ENCODE results near the gene FAM76A. TPM values are rescaled to one million over a fixed set of nuclear protein-coding genes. Genes with fewer than 3 reads are reported as not detected.

FAM76A gene
- total RNA-seq, 1 experiment from 2014 or later: 9.6 TPM

DNA sequence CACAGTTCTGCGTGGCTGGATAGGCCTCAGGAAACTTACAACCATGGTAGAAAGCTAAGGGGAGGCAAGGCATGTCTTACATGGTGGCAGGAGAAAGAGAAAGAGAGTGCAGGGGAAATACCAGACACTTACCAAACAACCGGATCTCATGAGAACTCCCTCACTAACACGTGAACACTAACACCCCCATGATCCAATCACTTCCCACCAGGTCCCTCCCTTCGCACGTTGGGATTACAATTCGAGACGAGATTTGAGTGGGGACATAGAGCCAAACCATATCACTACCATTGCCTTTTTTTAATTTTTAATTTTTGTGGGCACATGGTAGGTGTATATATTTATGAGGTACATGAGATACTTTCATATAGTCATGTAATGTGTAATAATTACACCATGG is 81.0 kb downstream of the FAM76A start:
- H3K36me3 ChIP-seq (ENCODE audit: control insufficient read depth in 1 of 2, insufficient read depth in 2 of 2, low read length in 2 of 2): peaks cover 0 to 11% of the 10 kb centered on the region in 2 experiments; a peak in 2 of 4 replicates
- DNase-seq (ENCODE audit: low read depth, low spot score) (no peak), ATAC-seq (no peak)
- POLR2A ChIA-PET: no interaction called here
- no peaks in the 10 kb centered on the region for H3K79me2 ChIP-seq (ENCODE audit: insufficient read depth, low read length)
- no TSS peak for BruUV-seq (replicated peaks)
- RAD21 ChIA-PET (ENCODE audit: low non-redundant PET in 1 of 2, low total read pairs in 2 of 2, uncharacterized antibody in 2 of 2, unreplicated experiment in 2 of 2): no interaction called here
- no peak for TF ChIP-seq ELF1 (IDR thresholded peaks at IDR 0.05; ENCODE audit: borderline replicate concordance, low read depth)
- TF ChIP-seq SIN3A (IDR thresholded peaks at IDR 0.05; ENCODE audit: low read depth): no peak
- TF ChIP-seq POLR2A (IDR thresholded peaks at IDR 0.05; ENCODE audit: borderline replicate concordance, extremely low read depth, insufficient read depth, insufficient read length): no peak
- TF ChIP-seq EZH2 (IDR thresholded peaks at IDR 0.05): no peak
- TF ChIP-seq YY1 (IDR thresholded peaks at IDR 0.05; ENCODE audit: extremely low read depth, insufficient replicate concordance, low read depth, low read length): no peak
- TF ChIP-seq, protein P1, sequence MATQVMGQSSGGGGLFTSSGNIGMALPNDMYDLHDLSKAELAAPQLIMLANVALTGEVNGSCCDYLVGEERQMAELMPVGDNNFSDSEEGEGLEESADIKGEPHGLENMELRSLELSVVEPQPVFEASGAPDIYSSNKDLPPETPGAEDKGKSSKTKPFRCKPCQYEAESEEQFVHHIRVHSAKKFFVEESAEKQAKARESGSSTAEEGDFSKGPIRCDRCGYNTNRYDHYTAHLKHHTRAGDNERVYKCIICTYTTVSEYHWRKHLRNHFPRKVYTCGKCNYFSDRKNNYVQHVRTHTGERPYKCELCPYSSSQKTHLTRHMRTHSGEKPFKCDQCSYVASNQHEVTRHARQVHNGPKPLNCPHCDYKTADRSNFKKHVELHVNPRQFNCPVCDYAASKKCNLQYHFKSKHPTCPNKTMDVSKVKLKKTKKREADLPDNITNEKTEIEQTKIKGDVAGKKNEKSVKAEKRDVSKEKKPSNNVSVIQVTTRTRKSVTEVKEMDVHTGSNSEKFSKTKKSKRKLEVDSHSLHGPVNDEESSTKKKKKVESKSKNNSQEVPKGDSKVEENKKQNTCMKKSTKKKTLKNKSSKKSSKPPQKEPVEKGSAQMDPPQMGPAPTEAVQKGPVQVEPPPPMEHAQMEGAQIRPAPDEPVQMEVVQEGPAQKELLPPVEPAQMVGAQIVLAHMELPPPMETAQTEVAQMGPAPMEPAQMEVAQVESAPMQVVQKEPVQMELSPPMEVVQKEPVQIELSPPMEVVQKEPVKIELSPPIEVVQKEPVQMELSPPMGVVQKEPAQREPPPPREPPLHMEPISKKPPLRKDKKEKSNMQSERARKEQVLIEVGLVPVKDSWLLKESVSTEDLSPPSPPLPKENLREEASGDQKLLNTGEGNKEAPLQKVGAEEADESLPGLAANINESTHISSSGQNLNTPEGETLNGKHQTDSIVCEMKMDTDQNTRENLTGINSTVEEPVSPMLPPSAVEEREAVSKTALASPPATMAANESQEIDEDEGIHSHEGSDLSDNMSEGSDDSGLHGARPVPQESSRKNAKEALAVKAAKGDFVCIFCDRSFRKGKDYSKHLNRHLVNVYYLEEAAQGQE (IDR thresholded peaks at IDR 0.05; ENCODE audit: low read depth): no peak
- TF ChIP-seq, protein P2, sequence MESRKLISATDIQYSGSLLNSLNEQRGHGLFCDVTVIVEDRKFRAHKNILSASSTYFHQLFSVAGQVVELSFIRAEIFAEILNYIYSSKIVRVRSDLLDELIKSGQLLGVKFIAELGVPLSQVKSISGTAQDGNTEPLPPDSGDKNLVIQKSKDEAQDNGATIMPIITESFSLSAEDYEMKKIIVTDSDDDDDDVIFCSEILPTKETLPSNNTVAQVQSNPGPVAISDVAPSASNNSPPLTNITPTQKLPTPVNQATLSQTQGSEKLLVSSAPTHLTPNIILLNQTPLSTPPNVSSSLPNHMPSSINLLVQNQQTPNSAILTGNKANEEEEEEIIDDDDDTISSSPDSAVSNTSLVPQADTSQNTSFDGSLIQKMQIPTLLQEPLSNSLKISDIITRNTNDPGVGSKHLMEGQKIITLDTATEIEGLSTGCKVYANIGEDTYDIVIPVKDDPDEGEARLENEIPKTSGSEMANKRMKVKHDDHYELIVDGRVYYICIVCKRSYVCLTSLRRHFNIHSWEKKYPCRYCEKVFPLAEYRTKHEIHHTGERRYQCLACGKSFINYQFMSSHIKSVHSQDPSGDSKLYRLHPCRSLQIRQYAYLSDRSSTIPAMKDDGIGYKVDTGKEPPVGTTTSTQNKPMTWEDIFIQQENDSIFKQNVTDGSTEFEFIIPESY (IDR thresholded peaks at IDR 0.05; ENCODE audit: extremely low read depth, insufficient replicate concordance, low read length): no peak
- TF ChIP-seq CBX3 (IDR thresholded peaks at IDR 0.05; ENCODE audit: low read depth): no peak
- no peak for TF ChIP-seq EGR1 (IDR thresholded peaks at IDR 0.05; ENCODE audit: low read depth)
- no peak for TF ChIP-seq ZFX (IDR thresholded peaks at IDR 0.05)
- no peak for TF ChIP-seq TCF7L2 (IDR thresholded peaks at IDR 0.05; ENCODE audit: borderline replicate concordance, extremely low read depth, insufficient read depth, insufficient read length)
- TF ChIP-seq CEBPB (IDR thresholded peaks at IDR 0.05; ENCODE audit: low read depth): no peak
- no peak for TF ChIP-seq ZNF274 (IDR thresholded peaks at IDR 0.05; ENCODE audit: low read depth, low read length)
- TF ChIP-seq, protein P3, sequence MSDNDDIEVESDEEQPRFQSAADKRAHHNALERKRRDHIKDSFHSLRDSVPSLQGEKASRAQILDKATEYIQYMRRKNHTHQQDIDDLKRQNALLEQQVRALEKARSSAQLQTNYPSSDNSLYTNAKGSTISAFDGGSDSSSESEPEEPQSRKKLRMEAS (IDR thresholded peaks at IDR 0.05): no peak
- H3K9me3 ChIP-seq (ENCODE audit: control insufficient read depth in 1 of 2, insufficient read depth in 1 of 2, low read depth in 1 of 2, low read length in 2 of 2): no peaks in the 10 kb centered on the region
- H3K27me3 ChIP-seq (ENCODE audit: insufficient read depth, low read length): no peaks in the 10 kb centered on the region
- no peak overlapping the region for H3K4me3 ChIP-seq (replicated peaks in 1 of 2; ENCODE audit: low read depth in 1 of 2, low read length in 2 of 2)
- no peaks in the 10 kb centered on the region for H3K9me2 ChIP-seq (ENCODE audit: insufficient read depth)
- intact Hi-C loops (cut with micrococcal nuclease): no loop called here
- no peak overlapping the region for H3K4me2 ChIP-seq (ENCODE audit: low read length)
- CTCF ChIA-PET: no interaction called here
- no peak overlapping the region for H3K9ac ChIP-seq (ENCODE audit: low read length)
- H2AFZ ChIP-seq (ENCODE audit: low read depth, low read length, poor library complexity, severe bottlenecking): no peak overlapping the region
- H4K20me1 ChIP-seq (ENCODE audit: insufficient read depth): no peaks in the 10 kb centered on the region
- H3K27ac ChIP-seq (ENCODE audit: low read depth, low read length): no peak overlapping the region
- H3K4me1 ChIP-seq (ENCODE audit: control insufficient read depth in 1 of 2, insufficient read depth in 2 of 2, low read length in 2 of 2): no peaks in the 10 kb centered on the region
